ENCODE measurements around the gene TRAM2.

- TF ChIP-seq GATA2 (IDR thresholded peaks at IDR 0.05; ENCODE audit: low read depth, low read length) (no peak), GATA3 (IDR thresholded peaks at IDR 0.05; ENCODE audit: low read depth, low read length) (no peak)
Measured at GRCh38 chr6:52548353-52548713, 28.5 kb downstream of the TRAM2 start.

All from SH-SY5Y (cell line).